HUES6 (cell line): ENCODE data around the gene PRKACG.

Source experiments
- H3K27ac ChIP-seq: 2 replicates; pipeline ENCODE4 v1.7.0; 2013; ENCODE audit warnings: low read depth, mild to moderate bottlenecking, low read length, inconsistent platforms
- H3K27me3 ChIP-seq: 2 replicates; pipeline ENCODE4 v1.6.1; 2013; ENCODE audit warnings: low read length; ENCODE audit not compliant: control insufficient read depth, insufficient read depth
- H3K36me3 ChIP-seq: 2 replicates; pipeline ENCODE4 v1.6.1; 2013; ENCODE audit warnings: low read length; ENCODE audit not compliant: control insufficient read depth, insufficient read depth
- H3K4me1 ChIP-seq: 2 replicates; pipeline ENCODE4 v1.6.1; 2013; ENCODE audit warnings: low read length; ENCODE audit not compliant: control insufficient read depth, insufficient read depth
- H3K4me3 ChIP-seq: 2 replicates; pipeline ENCODE4 v1.5.1; 2013; ENCODE audit warnings: low read depth, low read length
- H3K9ac ChIP-seq: one replicate; pipeline ENCODE4 v1.6.1; 2013; ENCODE audit warnings: mild to moderate bottlenecking, low read length
- H3K9me3 ChIP-seq: 2 replicates; pipeline ENCODE4 v1.6.1; 2013; ENCODE audit warnings: low read depth, low read length; ENCODE audit not compliant: control insufficient read depth, insufficient read depth

Gene PRKACG

GRCh38 chr9:68969538-68969937, 44.4 kb downstream of the PRKACG start:
- H3K4me1 ChIP-seq, result no peaks in the 10 kb centered on the region
- no peak overlapping the region for H3K9ac ChIP-seq
- H3K4me3 ChIP-seq, result no peak overlapping the region
- H3K27ac ChIP-seq, result no peak overlapping the region
- no peaks in the 10 kb centered on the region for H3K27me3 ChIP-seq
- no peaks in the 10 kb centered on the region for H3K9me3 ChIP-seq
- no peaks in the 10 kb centered on the region for H3K36me3 ChIP-seq

- Histone ChIP-seq H3K4me3 (no peak overlapping the region), H3K9me3 (no peaks in the 10 kb centered on the region), H3K27me3 (no peaks in the 10 kb centered on the region), H3K36me3 (no peaks in the 10 kb centered on the region), H3K9ac (no peak overlapping the region), H3K27ac (no peak overlapping the region), H3K4me1 (no peaks in the 10 kb centered on the region)
Observed at GRCh38 chr9:68967800-68968199, 46.1 kb downstream of the PRKACG start.

- no peak overlapping the region for H3K27ac ChIP-seq
Observed at GRCh38 chr9:68966496-68966944, 47.4 kb downstream of the PRKACG start.

GRCh38 chr9:68964765-68965164, 49.1 kb downstream of the PRKACG start:
- Histone ChIP-seq H3K27ac (no peak overlapping the region), H3K9me3 (no peaks in the 10 kb centered on the region), H3K27me3 (no peaks in the 10 kb centered on the region), H3K4me1 (no peaks in the 10 kb centered on the region), H3K4me3 (no peak overlapping the region), H3K9ac (no peak overlapping the region), H3K36me3 (no peaks in the 10 kb centered on the region)

More at GRCh38 chr9:68966496-68966944, 47.4 kb downstream of the PRKACG start:
- no peaks in the 10 kb centered on the region for H3K36me3 ChIP-seq
- no peak overlapping the region for H3K9ac ChIP-seq
- H3K4me1 ChIP-seq, result no peaks in the 10 kb centered on the region
- H3K9me3 ChIP-seq, result no peaks in the 10 kb centered on the region
- no peak overlapping the region for H3K4me3 ChIP-seq
- no peaks in the 10 kb centered on the region for H3K27me3 ChIP-seq

GRCh38 chr9:68964102-68964541, 49.8 kb downstream of the PRKACG start:
- H3K27ac ChIP-seq, result no peak overlapping the region
- no peak overlapping the region for H3K9ac ChIP-seq

GRCh38 chr9:68963416-68963815, 50.5 kb downstream of the PRKACG start:
- Histone ChIP-seq H3K9me3 (no peaks in the 10 kb centered on the region), H3K4me1 (no peaks in the 10 kb centered on the region), H3K27ac (no peak overlapping the region), H3K36me3 (no peaks in the 10 kb centered on the region), H3K9ac (no peak overlapping the region), H3K4me3 (no peak overlapping the region), H3K27me3 (no peaks in the 10 kb centered on the region)

More at GRCh38 chr9:68964102-68964541, 49.8 kb downstream of the PRKACG start:
- H3K36me3 ChIP-seq, result no peaks in the 10 kb centered on the region
- H3K4me1 ChIP-seq, result no peaks in the 10 kb centered on the region
- H3K27me3 ChIP-seq, result no peaks in the 10 kb centered on the region
- H3K4me3 ChIP-seq, result no peak overlapping the region
- H3K9me3 ChIP-seq, result no peaks in the 10 kb centered on the region
